Endothelial cell of umbilical vein (primary cell): ENCODE results near the gene GFOD1. TPM values are rescaled to one million over a fixed set of nuclear protein-coding genes. Genes with fewer than 3 reads are reported as not detected.

Experiments used
- BruUV-seq: library from RNA; stranded (reverse); fragments of 400-500 nt; replicated peaks from 2 replicates; lab custom pipeline; 2021; lab: Mats Ljungman, UMichigan
- CTCF ChIA-PET: fragments of 300-600, 350-600 bp; sonication (Branson Sonifier 250); formaldehyde crosslinking; loops from one replicate; lab custom pipeline; 2021; ENCODE audit warnings: antibody characterized with exemption, inconsistent platforms; lab: Charles Lee
- POLR2A ChIA-PET: fragments of 300-600, 350-600 bp; sonication (Branson Sonifier 250); formaldehyde crosslinking; loops from one replicate; lab custom pipeline; 2021; ENCODE audit warnings: antibody characterized with exemption, inconsistent platforms; lab: Charles Lee
- DNase-seq: peaks from one replicate; pipeline ENCODE4 v3.0.0-alpha.2; 2011; ENCODE audit warnings: low read depth, low spot score
- FAIRE-seq: peaks from 2 replicates; lab custom pipeline; 2011; peaks lifted over from hg19 to GRCh38; lab: Jason Lieb, UNC
- H2AFZ ChIP-seq: 2 replicates; pipeline ENCODE4 v1.6.0; 2012; ENCODE audit warnings: low read depth, low read length, control low read depth, inconsistent platforms
- H3K27ac ChIP-seq: 2 replicates; pipeline ENCODE4 v1.5.1; 2011; ENCODE audit warnings: low read depth, mild to moderate bottlenecking, control low read depth, low read length, moderate library complexity; ENCODE audit not compliant: insufficient read depth
- H3K27me3 ChIP-seq, 2 experiments: 2 replicates each; pipeline versions ENCODE4 v1.6.0 to v1.6.1; 2011; ENCODE audit warnings: low read length in 2 of 2, mixed read lengths in 1 of 2; ENCODE audit not compliant: control insufficient read depth in 2 of 2, insufficient read depth in 2 of 2
- H3K36me3 ChIP-seq, 2 experiments: 2 replicates in 1 of 2; 3 replicates in 1 of 2; pipeline ENCODE4 v1.5.1; 2011; ENCODE audit warnings: low read length in 2 of 2, mild to moderate bottlenecking in 1 of 2, moderate library complexity in 1 of 2; ENCODE audit not compliant: control insufficient read depth in 2 of 2, insufficient read depth in 2 of 2; ENCODE audit errors: extremely low read depth in 1 of 2
- H3K4me1 ChIP-seq: 3 replicates; pipeline ENCODE4 v1.5.1; 2011; ENCODE audit warnings: mild to moderate bottlenecking, low read length; ENCODE audit not compliant: control insufficient read depth, insufficient read depth; ENCODE audit errors: extremely low read depth
- H3K4me2 ChIP-seq: 2 replicates; pipeline ENCODE4 v1.6.1; 2011; ENCODE audit warnings: low read length, control low read depth, mixed read lengths; ENCODE audit not compliant: insufficient read depth
- H3K4me3 ChIP-seq, 3 experiments: fragments of 200-600 bp in 1 of 3; sonication (generic), shearing (Covaris generic) in 1 of 3; replicated peaks in 1 of 3; 2 replicates each; pipeline ENCODE4 v1.5.1; 2011 to 2016; ENCODE audit warnings: control low read depth in 3 of 3, low read length in 3 of 3, mild to moderate bottlenecking in 2 of 3, inconsistent platforms in 1 of 3, low read depth in 1 of 3, moderate library complexity in 1 of 3; ENCODE audit not compliant: insufficient read depth in 1 of 3
- H3K79me2 ChIP-seq: 2 replicates; pipeline ENCODE4 v1.6.0; 2012; ENCODE audit warnings: low read length, inconsistent platforms; ENCODE audit not compliant: control insufficient read depth, insufficient read depth
- H3K9ac ChIP-seq: replicated peaks from 2 replicates; pipeline ENCODE3; 2011; ENCODE audit warnings: low read length, control low read depth; ENCODE audit not compliant: insufficient read depth; ENCODE audit errors: extremely low read depth
- H3K9me1 ChIP-seq: replicated peaks from 3 replicates; pipeline ENCODE4 v1.6.0; 2011; ENCODE audit warnings: mild to moderate bottlenecking, low read length; ENCODE audit not compliant: control insufficient read depth, insufficient read depth; ENCODE audit errors: extremely low read depth
- H3K9me3 ChIP-seq: replicated peaks from 2 replicates; pipeline ENCODE4 v1.5.1; 2012; ENCODE audit warnings: low read length, inconsistent platforms; ENCODE audit not compliant: control insufficient read depth, insufficient read depth
- H4K20me1 ChIP-seq: replicated peaks from 2 replicates; pipeline ENCODE3; 2011; ENCODE audit warnings: mild to moderate bottlenecking, low read length; ENCODE audit not compliant: control insufficient read depth, insufficient read depth; ENCODE audit errors: extremely low read depth
- EZH2 ChIP-seq: IDR thresholded peaks from 2 replicates; pipeline ENCODE4 v1.6.1; 2012; ENCODE audit warnings: borderline replicate concordance, low read depth, mild to moderate bottlenecking, moderate library complexity, low read length, inconsistent platforms; ENCODE audit not compliant: severe bottlenecking
- FOS ChIP-seq: IDR thresholded peaks from 2 replicates; pipeline ENCODE4 v1.6.1; 2011; ENCODE audit warnings: mild to moderate bottlenecking, low read length, moderate library complexity, borderline replicate concordance; ENCODE audit not compliant: insufficient read depth
- GATA2 ChIP-seq: IDR thresholded peaks from 2 replicates; pipeline ENCODE4 v1.7.0; 2011; ENCODE audit warnings: low read depth, mild to moderate bottlenecking, moderate library complexity, mixed read lengths, low read length; ENCODE audit not compliant: insufficient read length, insufficient read depth
- JUN ChIP-seq: IDR thresholded peaks from 2 replicates; pipeline ENCODE4 v1.6.1; 2011; ENCODE audit warnings: borderline replicate concordance, low read depth; ENCODE audit not compliant: insufficient read length, insufficient read depth
- MAX ChIP-seq: IDR thresholded peaks from 2 replicates; pipeline ENCODE4 v1.6.1; 2011; ENCODE audit not compliant: insufficient read depth, insufficient read length
- MYC ChIP-seq: IDR thresholded peaks from one replicate; pipeline ENCODE4 v1.6.1; 2011; ENCODE audit warnings: mild to moderate bottlenecking, low read depth, low read length
- POLR2A ChIP-seq: IDR thresholded peaks from 2 replicates; pipeline ENCODE4 v1.6.1; 2012; ENCODE audit warnings: low read depth, mild to moderate bottlenecking, control low read depth, low read length
- POLR2AphosphoS5 ChIP-seq: IDR thresholded peaks from 2 replicates; pipeline ENCODE4 v1.6.1; 2012; ENCODE audit warnings: low read depth, mild to moderate bottlenecking, control low read depth, low read length, moderate library complexity; ENCODE audit not compliant: insufficient read depth
- dilution Hi-C: fragments of 300-500 bp; cut with MboI; formaldehyde crosslinking; loops from one replicate; pipeline ENCODE4 v1.15.0; 2019; ENCODE audit warnings: low sequenced_read_pairs; ENCODE audit not compliant: extremely low pct_ligation_motif_present
- intact Hi-C: fragments of 100-400 bp; cut with micrococcal nuclease; formaldehyde crosslinking; loops from one replicate; pipeline ENCODE4 v1.10.0; 2022
- polyA plus RNA-seq, 4 experiments: library from polyadenylated mRNA; depleted of rRNA in 3 of 4; stranded (reverse) in 3 of 4; unstranded in 1 of 4; fragments of >200 nt; gene quantifications; 2 replicates each; pipeline versions ENCODE4 v1.2.1 to v1.2.3, GENCODE V29; 2011 to 2012; ENCODE audit warnings: missing spikeins in 1 of 4
- total RNA-seq: library from RNA; stranded (reverse); gene quantifications from 2 replicates; pipeline ENCODE4 v1.2.3, GENCODE V29; 2021
- TF ChIP-seq, protein P1 (sequence below), 2 donors: IDR thresholded peaks; 1 replicate in 1 of 2; 2 replicates in 1 of 2; pipeline ENCODE4 v1.5.1; 2011; ENCODE audit warnings: low read length in 2 of 2, mild to moderate bottlenecking in 2 of 2, moderate library complexity in 2 of 2, control low read depth in 1 of 2, inconsistent platforms in 1 of 2, low read depth in 1 of 2; ENCODE audit not compliant: insufficient read depth in 1 of 2; ENCODE audit errors: extremely low read depth in 1 of 2

GFOD1 gene
- total and polyA plus RNA-seq, 2 donors (not counting 3 experiments of a cell fraction or from before 2014, with no cell fraction given), result 12.1 to 24.1 TPM

DNA sequence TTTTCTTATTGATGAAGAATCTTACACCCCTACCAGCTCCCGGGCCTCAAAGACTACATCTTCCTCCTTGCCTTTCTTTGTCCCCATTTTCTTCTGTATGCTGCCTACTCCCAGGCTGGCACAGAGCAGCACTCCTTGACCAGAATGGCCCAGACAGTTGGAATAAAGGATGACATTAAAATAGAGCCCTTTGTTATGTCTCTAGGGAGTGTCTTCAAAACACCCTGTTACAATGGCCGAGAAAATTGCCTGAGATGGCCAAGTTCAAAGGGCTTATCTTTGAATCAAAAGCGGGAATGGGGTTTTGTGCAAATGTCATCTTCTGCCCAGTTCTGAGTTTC lies 80.1 kb downstream of the GFOD1 start:
- Histone ChIP-seq H3K9me1 (no peaks in the 10 kb centered on the region), H3K9ac (no peak overlapping the region), H4K20me1 (no peaks in the 10 kb centered on the region), H3K4me1 (peaks cover 20% of the 10 kb centered on the region), H3K4me2 (no peak overlapping the region), H3K4me3 (no peak overlapping the region), H2AFZ (no peak overlapping the region), H3K9me3 (no peaks in the 10 kb centered on the region), H3K27me3 (no peaks in the 10 kb centered on the region), H3K36me3 (no peaks in the 10 kb centered on the region), H3K27ac (no peak overlapping the region), H3K79me2 (no peaks in the 10 kb centered on the region)
- intact Hi-C loops, result no loop called here
- CTCF ChIA-PET, result interaction anchor here (1.3 to 1.4 kb wide), 2 partner anchors 12 to 168 kb away, joined by 3 to 5 read pairs; no protein-coding TSS in a partner anchor
- FAIRE-seq (no peak), DNase-seq (no peak)
- dilution Hi-C loops, result no loop called here
- POLR2A ChIA-PET, result no interaction called here
- BruUV-seq, result no TSS peak
- TF ChIP-seq GATA2 (no peak), POLR2A (no peak), JUN (no peak), EZH2 (no peak), MAX (no peak), FOS (no peak), POLR2AphosphoS5 (no peak), MYC (no peak)
- TF ChIP-seq, protein P1, sequence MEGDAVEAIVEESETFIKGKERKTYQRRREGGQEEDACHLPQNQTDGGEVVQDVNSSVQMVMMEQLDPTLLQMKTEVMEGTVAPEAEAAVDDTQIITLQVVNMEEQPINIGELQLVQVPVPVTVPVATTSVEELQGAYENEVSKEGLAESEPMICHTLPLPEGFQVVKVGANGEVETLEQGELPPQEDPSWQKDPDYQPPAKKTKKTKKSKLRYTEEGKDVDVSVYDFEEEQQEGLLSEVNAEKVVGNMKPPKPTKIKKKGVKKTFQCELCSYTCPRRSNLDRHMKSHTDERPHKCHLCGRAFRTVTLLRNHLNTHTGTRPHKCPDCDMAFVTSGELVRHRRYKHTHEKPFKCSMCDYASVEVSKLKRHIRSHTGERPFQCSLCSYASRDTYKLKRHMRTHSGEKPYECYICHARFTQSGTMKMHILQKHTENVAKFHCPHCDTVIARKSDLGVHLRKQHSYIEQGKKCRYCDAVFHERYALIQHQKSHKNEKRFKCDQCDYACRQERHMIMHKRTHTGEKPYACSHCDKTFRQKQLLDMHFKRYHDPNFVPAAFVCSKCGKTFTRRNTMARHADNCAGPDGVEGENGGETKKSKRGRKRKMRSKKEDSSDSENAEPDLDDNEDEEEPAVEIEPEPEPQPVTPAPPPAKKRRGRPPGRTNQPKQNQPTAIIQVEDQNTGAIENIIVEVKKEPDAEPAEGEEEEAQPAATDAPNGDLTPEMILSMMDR (IDR thresholded peaks at IDR 0.05; ENCODE audit: extremely low read depth in 1 of 2, insufficient read depth in 1 of 2, low read depth in 1 of 2, low read length in 2 of 2), result no peak
